ENCODE data around the gene SLC35A5. TPM values are rescaled to one million over a fixed set of nuclear protein-coding genes. Genes with fewer than 3 reads are reported as not detected.

SLC35A5 gene
- total RNA-seq, 1 donor from 2014 or later = 35.3 TPM

- no peak overlapping the region for H3K4me3 Mint-ChIP-seq (ENCODE audit: unreplicated experiment)
- H3K27me3 Mint-ChIP-seq (ENCODE audit: unreplicated experiment) = no peaks in the 10 kb centered on the region
- no peak for DNase-seq
- no peaks in the 10 kb centered on the region for H3K36me3 Mint-ChIP-seq (ENCODE audit: unreplicated experiment)
- no peaks in the 10 kb centered on the region for H3K9me3 Mint-ChIP-seq (ENCODE audit: unreplicated experiment)
- H3K27ac Mint-ChIP-seq (ENCODE audit: unreplicated experiment) = no peak overlapping the region
- TF ChIP-seq CTCF (IDR thresholded peaks at IDR 0.05; ENCODE audit: partially characterized antibody, unreplicated experiment) = no peak
- no peaks in the 10 kb centered on the region for H3K4me1 Mint-ChIP-seq (ENCODE audit: low read depth, unreplicated experiment)
These were observed 42.7 kb downstream of the SLC35A5 start for GRCh38 chr3:112604536-112604935.

- Mint-ChIP-seq H3K4me1 (ENCODE audit: low read depth, unreplicated experiment) (no peaks in the 10 kb centered on the region), H3K36me3 (ENCODE audit: unreplicated experiment) (no peaks in the 10 kb centered on the region), H3K9me3 (ENCODE audit: unreplicated experiment) (no peaks in the 10 kb centered on the region), H3K4me3 (ENCODE audit: unreplicated experiment) (no peak overlapping the region), H3K27me3 (ENCODE audit: unreplicated experiment) (no peaks in the 10 kb centered on the region), H3K27ac (ENCODE audit: unreplicated experiment) (no peak overlapping the region)
- no peak for DNase-seq
- no peak for TF ChIP-seq CTCF (IDR thresholded peaks at IDR 0.05; ENCODE audit: partially characterized antibody, unreplicated experiment)
These were observed 43.4 kb downstream of the SLC35A5 start for GRCh38 chr3:112605285-112605684.

GRCh38 chr3:112606098-112606497 lies 44.3 kb downstream of the SLC35A5 start:
- no peaks in the 10 kb centered on the region for H3K36me3 Mint-ChIP-seq (ENCODE audit: unreplicated experiment)
- H3K27ac Mint-ChIP-seq (ENCODE audit: unreplicated experiment) = no peak overlapping the region
- H3K4me1 Mint-ChIP-seq (ENCODE audit: low read depth, unreplicated experiment) = no peaks in the 10 kb centered on the region
- no peaks in the 10 kb centered on the region for H3K9me3 Mint-ChIP-seq (ENCODE audit: unreplicated experiment)
- no peak for DNase-seq
- H3K27me3 Mint-ChIP-seq (ENCODE audit: unreplicated experiment) = no peaks in the 10 kb centered on the region
- no peak overlapping the region for H3K4me3 Mint-ChIP-seq (ENCODE audit: unreplicated experiment)
- no peak for TF ChIP-seq CTCF (IDR thresholded peaks at IDR 0.05; ENCODE audit: partially characterized antibody, unreplicated experiment)

DNA sequence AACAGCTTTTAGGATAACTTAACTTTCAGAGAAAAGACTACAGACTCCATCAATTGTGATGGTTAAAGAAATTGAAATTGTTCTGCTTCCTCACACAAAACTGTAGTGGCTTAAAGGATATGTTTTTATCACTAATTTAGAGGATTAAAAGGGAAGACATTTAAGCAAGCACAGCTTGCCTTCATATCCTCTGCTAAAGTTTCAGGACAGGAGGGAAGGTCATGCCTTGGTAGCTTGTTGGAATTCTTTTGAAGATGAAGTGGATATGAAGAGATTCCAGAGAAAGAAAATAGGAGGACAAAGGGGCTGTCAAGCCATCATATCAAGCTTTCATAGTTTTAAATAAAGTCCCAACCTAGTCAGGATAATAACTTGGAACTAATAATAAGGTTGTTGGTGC lies 46.0 kb downstream of the SLC35A5 start:
- H3K27ac Mint-ChIP-seq (ENCODE audit: unreplicated experiment) = no peak overlapping the region
- no peaks in the 10 kb centered on the region for H3K9me3 Mint-ChIP-seq (ENCODE audit: unreplicated experiment)
- H3K4me1 Mint-ChIP-seq (ENCODE audit: low read depth, unreplicated experiment) = no peaks in the 10 kb centered on the region
- no peak overlapping the region for H3K4me3 Mint-ChIP-seq (ENCODE audit: unreplicated experiment)
- no peak for TF ChIP-seq CTCF (IDR thresholded peaks at IDR 0.05; ENCODE audit: partially characterized antibody, unreplicated experiment)
- no peaks in the 10 kb centered on the region for H3K27me3 Mint-ChIP-seq (ENCODE audit: unreplicated experiment)
- no peaks in the 10 kb centered on the region for H3K36me3 Mint-ChIP-seq (ENCODE audit: unreplicated experiment)
- no peak for DNase-seq

DNA sequence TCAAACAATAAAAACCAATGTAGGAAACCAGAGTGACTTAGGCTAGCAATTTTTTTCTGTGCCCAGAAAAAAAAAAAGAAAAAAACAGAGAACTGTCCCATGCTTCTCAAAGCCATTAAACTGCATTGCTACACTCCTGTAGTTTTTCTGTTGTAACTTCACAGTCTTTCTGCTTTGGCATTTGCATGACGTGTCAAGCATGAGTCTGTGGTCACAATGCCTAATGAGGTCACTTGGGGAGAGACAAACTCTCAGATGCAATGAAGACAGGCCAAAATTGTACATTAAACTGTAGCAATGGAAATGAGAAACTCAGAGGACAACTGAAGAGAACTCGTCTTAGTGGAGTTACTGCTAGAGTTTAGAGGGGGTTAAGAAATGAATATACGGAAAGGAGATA lies 48.3 kb downstream of the SLC35A5 start:
- Mint-ChIP-seq H3K9me3 (ENCODE audit: unreplicated experiment) (no peaks in the 10 kb centered on the region), H3K27ac (ENCODE audit: unreplicated experiment) (no peak overlapping the region), H3K36me3 (ENCODE audit: unreplicated experiment) (no peaks in the 10 kb centered on the region), H3K27me3 (ENCODE audit: unreplicated experiment) (no peaks in the 10 kb centered on the region), H3K4me3 (ENCODE audit: unreplicated experiment) (no peak overlapping the region), H3K4me1 (ENCODE audit: low read depth, unreplicated experiment) (no peaks in the 10 kb centered on the region)
- DNase-seq = no peak
- no peak for TF ChIP-seq CTCF (IDR thresholded peaks at IDR 0.05; ENCODE audit: partially characterized antibody, unreplicated experiment)
